Colonic mucosa (tissue), 4 donors: ENCODE measurements around the gene SMCR8. TPM values are rescaled to one million over a fixed set of nuclear protein-coding genes. Genes with fewer than 3 reads are reported as not detected.
"Not testable (repeated sequence)": the region's sequence is repeated elsewhere in the genome, so short reads cannot be mapped to it uniquely, and the experiment has no call there.

Source experiments
- DNase-seq: peaks from one replicate; pipeline ENCODE4 v3.0.0-alpha.2; 2020
- H3K27ac ChIP-seq: fragments of 200-600 bp; one replicate; pipeline ENCODE4 v1.8.0; 2021
- H3K27me3 ChIP-seq: fragments of 200-600 bp; one replicate; pipeline ENCODE4 v1.8.0; 2021
- H3K36me3 ChIP-seq: fragments of 200-600 bp; one replicate; pipeline ENCODE4 v1.8.0; 2021
- H3K4me1 ChIP-seq: fragments of 200-600 bp; one replicate; pipeline ENCODE4 v1.8.0; 2021; ENCODE audit warnings: mild to moderate bottlenecking
- H3K4me3 ChIP-seq: fragments of 200-600 bp; one replicate; pipeline ENCODE4 v1.8.0; 2021
- H3K9ac ChIP-seq, 2 donors: one replicate each; pipeline ENCODE4 v1.7.0; 2013; ENCODE audit warnings: control low read depth in 2 of 2, low read depth in 2 of 2, low read length in 2 of 2
- H3K9me3 ChIP-seq: fragments of 200-600 bp; one replicate; pipeline ENCODE4 v1.8.0; 2021
- intact Hi-C: fragments of 100-400 bp; cut with DNase I; formaldehyde crosslinking; loops from one replicate; pipeline ENCODE4 v1.14.1; 2022
- total RNA-seq, 2 donors: library from RNA; stranded (reverse); fragmentation: NEBNext Ultra II Directional in 1 of 2; extraction: Animal tissue kit (Norgen Biotek cat#: 25700) in 1 of 2; gene quantifications; one replicate each; pipeline ENCODE4 v1.2.1, GENCODE V29; 2021
- TF ChIP-seq, protein P1 (sequence below): fragments of 200-600 bp; IDR thresholded peaks from one replicate; pipeline ENCODE4 v1.8.0; 2022; ENCODE audit warnings: antibody characterized with exemption, mild to moderate bottlenecking
- donor health status: healthy.
- donor health status: DM: no; HTN: no; CAD: no.
- donor health status: DM: no; HTN: no; CAD: no.

The SMCR8 gene
- total RNA-seq, 2 donors from 2014 or later: 20.5 to 21.4 TPM

- Histone ChIP-seq H3K36me3 (peaks cover 4% of the 10 kb centered on the region), H3K4me1 (no peaks in the 10 kb centered on the region), H3K9ac (no peak overlapping the region), H3K4me3 (no peak overlapping the region), H3K27ac (no peak overlapping the region), H3K9me3 (no peaks in the 10 kb centered on the region), H3K27me3 (no peaks in the 10 kb centered on the region)
- intact Hi-C loops: no loop called here
- no peak for DNase-seq
- TF ChIP-seq, protein P1, sequence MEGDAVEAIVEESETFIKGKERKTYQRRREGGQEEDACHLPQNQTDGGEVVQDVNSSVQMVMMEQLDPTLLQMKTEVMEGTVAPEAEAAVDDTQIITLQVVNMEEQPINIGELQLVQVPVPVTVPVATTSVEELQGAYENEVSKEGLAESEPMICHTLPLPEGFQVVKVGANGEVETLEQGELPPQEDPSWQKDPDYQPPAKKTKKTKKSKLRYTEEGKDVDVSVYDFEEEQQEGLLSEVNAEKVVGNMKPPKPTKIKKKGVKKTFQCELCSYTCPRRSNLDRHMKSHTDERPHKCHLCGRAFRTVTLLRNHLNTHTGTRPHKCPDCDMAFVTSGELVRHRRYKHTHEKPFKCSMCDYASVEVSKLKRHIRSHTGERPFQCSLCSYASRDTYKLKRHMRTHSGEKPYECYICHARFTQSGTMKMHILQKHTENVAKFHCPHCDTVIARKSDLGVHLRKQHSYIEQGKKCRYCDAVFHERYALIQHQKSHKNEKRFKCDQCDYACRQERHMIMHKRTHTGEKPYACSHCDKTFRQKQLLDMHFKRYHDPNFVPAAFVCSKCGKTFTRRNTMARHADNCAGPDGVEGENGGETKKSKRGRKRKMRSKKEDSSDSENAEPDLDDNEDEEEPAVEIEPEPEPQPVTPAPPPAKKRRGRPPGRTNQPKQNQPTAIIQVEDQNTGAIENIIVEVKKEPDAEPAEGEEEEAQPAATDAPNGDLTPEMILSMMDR: no peak
Measured at GRCh38 chr17:18327556-18327955, 12.5 kb downstream of the SMCR8 start.

GRCh38 chr17:18328643-18329204 is 13.6 kb downstream of the SMCR8 start:
- no peaks in the 10 kb centered on the region for H3K4me1 ChIP-seq
- no peak overlapping the region for H3K27ac ChIP-seq
- H3K9me3 ChIP-seq: no peaks in the 10 kb centered on the region
- no peak overlapping the region for H3K4me3 ChIP-seq
- no peaks in the 10 kb centered on the region for H3K27me3 ChIP-seq
- peaks cover 1% of the 10 kb centered on the region for H3K36me3 ChIP-seq
- TF ChIP-seq, protein P1: no peak
- H3K9ac ChIP-seq: no peak overlapping the region
- intact Hi-C loops: no loop called here
- no peak for DNase-seq

DNA sequence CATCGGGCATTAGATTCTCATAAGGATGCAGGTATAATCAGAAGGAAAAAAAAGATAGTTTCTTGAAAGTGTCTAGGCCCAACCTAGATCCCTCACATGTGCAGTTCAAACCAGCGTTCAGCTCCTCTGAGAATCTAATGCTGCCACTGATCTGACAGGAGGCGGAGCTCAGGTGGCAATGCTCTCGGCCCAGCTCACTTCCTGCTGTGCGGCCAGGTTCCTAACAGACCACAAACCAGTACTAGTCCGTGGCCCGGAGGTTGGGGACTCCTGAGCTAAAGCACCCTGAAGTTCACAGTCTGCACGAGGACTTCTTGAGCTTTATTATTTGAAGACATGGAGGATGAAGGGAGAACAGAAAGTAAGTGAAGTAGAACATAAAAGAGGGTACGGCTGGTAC is 16.8 kb downstream of the SMCR8 start:
- no peak for DNase-seq
- H3K9me3 ChIP-seq: no peaks in the 10 kb centered on the region
- H3K4me1 ChIP-seq: no peaks in the 10 kb centered on the region
- intact Hi-C loops: no loop called here
- no peaks in the 10 kb centered on the region for H3K27me3 ChIP-seq
- H3K9ac ChIP-seq: no peak overlapping the region
- TF ChIP-seq, protein P1: no peak
- no peaks in the 10 kb centered on the region for H3K36me3 ChIP-seq
- H3K4me3 ChIP-seq: no peak overlapping the region
- no peak overlapping the region for H3K27ac ChIP-seq

- Histone ChIP-seq H3K9ac (no peak overlapping the region), H3K9me3 (no peaks in the 10 kb centered on the region), H3K4me3 (no peak overlapping the region), H3K27me3 (no peaks in the 10 kb centered on the region), H3K36me3 (no peaks in the 10 kb centered on the region), H3K27ac (no peak overlapping the region), H3K4me1 (no peaks in the 10 kb centered on the region)
- TF ChIP-seq, protein P1: no peak
- intact Hi-C loops: no loop called here
- no peak for DNase-seq
Measured at GRCh38 chr17:18332909-18333489, 17.9 kb downstream of the SMCR8 start.

- DNase-seq, H3K27ac ChIP-seq, H3K4me1 ChIP-seq, H3K36me3 ChIP-seq, H3K27me3 ChIP-seq, H3K9ac ChIP-seq, intact Hi-C loops, H3K9me3 ChIP-seq, H3K4me3 ChIP-seq: not testable (repeated sequence)
Measured at GRCh38 chr17:18338158-18338557, 23.1 kb downstream of the SMCR8 start.

DNA sequence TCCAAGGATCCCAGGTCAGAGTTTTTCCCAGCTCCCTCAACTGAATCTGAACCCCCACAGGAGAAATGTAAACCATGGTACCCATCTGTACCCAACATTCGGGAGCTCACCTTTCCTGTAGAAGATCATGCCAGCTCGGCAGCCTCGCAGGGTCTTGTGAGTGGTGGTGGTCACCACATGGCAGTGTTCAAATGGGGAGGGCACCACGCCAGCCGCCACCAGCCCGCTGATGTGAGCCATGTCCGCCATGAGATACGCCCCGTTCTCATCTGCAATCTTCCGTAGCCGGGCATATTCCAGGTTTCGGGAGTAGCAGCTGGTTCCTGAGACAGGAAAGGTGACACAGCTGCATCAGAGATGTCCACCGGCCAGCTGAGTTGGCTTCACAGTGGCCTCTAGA is 24.8 kb downstream of the SMCR8 start:
- H3K9ac ChIP-seq: no peak overlapping the region
- no peaks in the 10 kb centered on the region for H3K9me3 ChIP-seq
- TF ChIP-seq, protein P1: no peak
- H3K27me3 ChIP-seq: no peaks in the 10 kb centered on the region
- no peaks in the 10 kb centered on the region for H3K36me3 ChIP-seq
- H3K27ac ChIP-seq: no peak overlapping the region
- H3K4me3 ChIP-seq: no peak overlapping the region
- no peak for DNase-seq
- H3K4me1 ChIP-seq: no peaks in the 10 kb centered on the region
- intact Hi-C loops: no loop called here
